ENCODE data around the gene ZRANB3. TPM values are rescaled to one million over a fixed set of nuclear protein-coding genes. Genes with fewer than 3 reads are reported as not detected.

Gene ZRANB3
- total RNA-seq, 1 donor from 2014 or later, result 7.0 TPM

DNA sequence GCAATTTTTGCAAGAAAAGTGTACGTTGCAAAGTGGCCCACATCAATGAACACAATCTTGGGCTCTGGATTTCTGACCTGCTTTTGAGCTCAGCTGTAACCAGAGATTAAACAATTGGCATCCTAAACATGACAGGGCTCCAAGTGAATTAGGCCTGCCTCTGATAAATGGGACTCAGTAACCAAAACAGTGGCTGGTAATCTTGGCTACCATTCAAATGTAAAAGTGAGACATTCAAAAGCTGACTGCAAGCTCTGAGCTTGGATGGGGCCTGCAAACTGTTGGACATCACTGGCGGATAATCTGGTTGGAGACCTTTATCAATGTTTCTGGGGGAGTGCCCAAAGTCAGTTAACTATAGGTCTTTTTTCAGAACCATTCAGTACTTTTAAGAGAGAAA is 318.3 kb downstream of the ZRANB3 start:
- intact Hi-C loops (cut with micrococcal nuclease), result no loop called here
- H3K4me1 Mint-ChIP-seq (ENCODE audit: low read depth), result no peaks in the 10 kb centered on the region
- no peak overlapping the region for H3K4me3 Mint-ChIP-seq (ENCODE audit: low read depth)
- no peak for DNase-seq (ENCODE audit: low spot score)
- H3K9me3 Mint-ChIP-seq, result no peaks in the 10 kb centered on the region
- no peaks in the 10 kb centered on the region for H3K36me3 Mint-ChIP-seq (ENCODE audit: low read depth)
- H3K27me3 Mint-ChIP-seq (ENCODE audit: low read depth), result no peaks in the 10 kb centered on the region
- no peak overlapping the region for H3K27ac Mint-ChIP-seq

DNA sequence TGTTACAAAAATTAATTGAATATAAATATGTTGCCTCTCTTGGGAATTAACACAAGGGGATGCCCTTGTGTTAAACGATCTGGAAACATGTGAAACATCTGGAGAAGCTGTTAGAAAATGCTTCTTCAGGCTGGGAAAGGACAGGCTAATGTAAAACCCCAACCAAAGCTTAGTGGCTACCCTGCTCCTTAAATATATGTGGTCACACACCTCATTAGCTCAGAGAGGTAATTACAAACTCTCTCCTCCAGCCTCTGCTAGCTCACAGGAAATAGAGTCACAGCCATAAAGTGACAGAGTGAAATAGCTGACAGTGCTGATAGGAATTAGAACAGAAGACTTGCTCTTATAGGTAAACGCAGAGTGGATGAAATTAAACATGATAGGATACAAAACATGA is 323.0 kb downstream of the ZRANB3 start:
- DNase-seq (ENCODE audit: low spot score), result no peak
- intact Hi-C loops (cut with micrococcal nuclease), result no loop called here
- H3K27me3 Mint-ChIP-seq (ENCODE audit: low read depth), result no peaks in the 10 kb centered on the region
- no peak overlapping the region for H3K4me3 Mint-ChIP-seq (ENCODE audit: low read depth)
- H3K9me3 Mint-ChIP-seq, result no peaks in the 10 kb centered on the region
- H3K36me3 Mint-ChIP-seq (ENCODE audit: low read depth), result no peaks in the 10 kb centered on the region
- H3K27ac Mint-ChIP-seq, result no peak overlapping the region
- no peaks in the 10 kb centered on the region for H3K4me1 Mint-ChIP-seq (ENCODE audit: low read depth)

DNA sequence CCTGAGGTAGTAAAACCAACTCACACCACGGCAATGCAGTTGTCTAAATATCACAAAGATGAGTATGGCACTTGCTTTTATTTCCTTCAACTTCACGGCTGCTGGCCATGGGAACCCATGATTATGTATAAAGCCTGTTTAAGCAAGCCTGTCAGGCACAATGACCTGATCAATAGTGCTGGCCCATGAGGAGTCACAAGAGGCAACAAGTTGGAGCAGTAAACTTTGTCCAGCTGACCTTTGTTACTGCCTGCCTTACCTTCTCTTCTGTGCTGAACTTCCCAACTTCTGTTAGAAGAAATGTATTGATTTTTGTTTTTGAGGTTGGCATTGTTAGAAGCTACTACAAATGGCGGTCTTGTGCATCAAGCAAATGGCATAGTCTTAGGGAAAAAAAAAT is 327.1 kb downstream of the ZRANB3 start:
- DNase-seq (ENCODE audit: low spot score), result no peak

DNA sequence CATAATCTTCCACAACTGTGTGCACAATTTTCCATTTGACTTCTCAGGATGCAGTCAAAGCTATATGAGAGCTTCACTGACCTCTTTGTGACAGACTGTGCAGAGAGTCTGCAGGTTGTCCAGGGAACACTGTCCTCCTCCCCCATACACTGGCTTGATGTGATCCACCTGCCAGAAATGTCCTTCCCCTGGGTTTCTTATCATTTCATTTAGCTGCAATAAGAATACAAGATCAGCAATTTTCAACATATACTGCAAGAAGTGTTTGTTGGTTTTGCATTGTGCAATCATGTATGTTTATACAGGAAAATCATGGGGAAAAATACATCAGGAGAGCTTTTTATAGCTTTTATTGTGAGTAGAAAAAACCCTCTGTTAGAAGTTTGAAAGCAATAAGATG is 328.3 kb downstream of the ZRANB3 start:
- intact Hi-C loops (cut with micrococcal nuclease), result no loop called here
- no peak for DNase-seq (ENCODE audit: low spot score)
- no peak overlapping the region for H3K27ac Mint-ChIP-seq
- no peaks in the 10 kb centered on the region for H3K9me3 Mint-ChIP-seq
- H3K36me3 Mint-ChIP-seq (ENCODE audit: low read depth), result no peaks in the 10 kb centered on the region
- H3K4me1 Mint-ChIP-seq (ENCODE audit: low read depth), result no peaks in the 10 kb centered on the region
- no peaks in the 10 kb centered on the region for H3K27me3 Mint-ChIP-seq (ENCODE audit: low read depth)
- H3K4me3 Mint-ChIP-seq (ENCODE audit: low read depth), result no peak overlapping the region

More for the DNA sequence above, 327.1 kb downstream of the ZRANB3 start:
- Mint-ChIP-seq H3K4me3 (ENCODE audit: low read depth) (no peak overlapping the region), H3K4me1 (ENCODE audit: low read depth) (no peaks in the 10 kb centered on the region), H3K36me3 (ENCODE audit: low read depth) (no peaks in the 10 kb centered on the region), H3K9me3 (no peaks in the 10 kb centered on the region), H3K27me3 (ENCODE audit: low read depth) (no peaks in the 10 kb centered on the region), H3K27ac (no peak overlapping the region)
- intact Hi-C loops (cut with micrococcal nuclease), result no loop called here

DNA sequence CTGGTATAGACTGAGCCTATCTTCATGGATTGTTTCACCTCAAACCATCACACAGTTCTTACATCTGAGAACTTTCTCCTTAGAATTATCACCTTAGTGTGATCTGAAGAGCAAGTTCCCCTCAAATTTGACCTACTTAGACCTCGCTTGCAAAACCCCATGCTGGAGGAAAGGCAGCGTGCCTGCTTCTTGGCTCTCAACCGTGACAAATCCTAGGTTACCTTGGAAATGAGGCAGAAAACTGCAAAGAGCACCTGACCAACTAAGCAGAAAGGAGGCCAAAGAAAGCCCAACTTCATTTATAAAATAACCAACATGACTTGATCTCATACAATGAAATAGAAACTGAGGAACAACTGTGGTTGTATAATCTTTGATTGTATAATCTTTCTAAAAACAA is 332.5 kb downstream of the ZRANB3 start:
- no peaks in the 10 kb centered on the region for H3K36me3 Mint-ChIP-seq (ENCODE audit: low read depth)
- H3K4me3 Mint-ChIP-seq (ENCODE audit: low read depth), result no peak overlapping the region
- no peaks in the 10 kb centered on the region for H3K4me1 Mint-ChIP-seq (ENCODE audit: low read depth)
- no peak for DNase-seq (ENCODE audit: low spot score)
- intact Hi-C loops (cut with micrococcal nuclease), result no loop called here
- H3K27ac Mint-ChIP-seq, result no peak overlapping the region
- H3K9me3 Mint-ChIP-seq, result no peaks in the 10 kb centered on the region
- H3K27me3 Mint-ChIP-seq (ENCODE audit: low read depth), result no peaks in the 10 kb centered on the region

DNA sequence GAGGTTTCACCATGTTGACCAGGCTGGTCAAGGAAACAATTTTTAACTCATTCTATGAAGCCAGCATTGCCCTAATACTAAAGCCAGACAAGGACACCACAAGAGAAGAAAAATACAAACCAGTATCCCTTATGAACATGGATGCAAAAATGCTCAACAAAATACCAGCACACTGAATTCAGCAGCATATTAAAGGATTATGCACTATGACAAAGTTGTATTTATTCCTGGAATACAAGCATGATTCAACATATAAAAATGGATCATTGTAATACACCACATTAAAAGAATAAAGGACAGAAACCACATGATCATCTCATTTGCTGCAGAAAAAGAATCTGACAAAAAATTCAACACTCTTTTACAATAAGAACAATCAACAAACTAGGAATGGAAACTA is 340.2 kb downstream of the ZRANB3 start:
- Mint-ChIP-seq H3K27ac (no peak overlapping the region), H3K27me3 (ENCODE audit: low read depth) (no peaks in the 10 kb centered on the region), H3K36me3 (ENCODE audit: low read depth) (peaks cover 3% of the 10 kb centered on the region), H3K9me3 (peaks cover 27% of the 10 kb centered on the region), H3K4me3 (ENCODE audit: low read depth) (no peak overlapping the region), H3K4me1 (ENCODE audit: low read depth) (no peaks in the 10 kb centered on the region)
- intact Hi-C loops (cut with micrococcal nuclease), result no loop called here
- no peak for DNase-seq (ENCODE audit: low spot score)

DNA sequence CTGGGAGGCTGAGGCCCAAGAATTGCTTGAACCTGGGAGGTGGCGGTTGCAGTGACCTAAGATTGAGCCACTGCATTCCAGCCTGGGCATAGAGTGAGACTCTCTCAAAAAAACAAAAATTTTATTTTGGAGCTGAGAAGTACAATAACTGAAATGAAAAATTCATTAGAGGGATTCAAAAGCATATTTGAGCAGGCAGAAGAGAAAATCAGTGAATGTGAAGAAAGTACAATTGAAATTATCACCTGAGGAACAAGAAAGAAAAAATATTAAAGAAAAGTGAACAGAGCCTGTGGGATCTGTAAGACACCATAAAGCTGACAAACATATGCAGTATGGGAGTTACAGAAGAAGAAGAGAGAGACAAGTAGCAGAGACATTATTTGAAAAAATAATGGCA is 341.9 kb downstream of the ZRANB3 start:
- no peak overlapping the region for H3K4me3 Mint-ChIP-seq (ENCODE audit: low read depth)
- H3K27me3 Mint-ChIP-seq (ENCODE audit: low read depth), result no peaks in the 10 kb centered on the region
- peaks cover 27% of the 10 kb centered on the region for H3K9me3 Mint-ChIP-seq
- peaks cover 3% of the 10 kb centered on the region for H3K36me3 Mint-ChIP-seq (ENCODE audit: low read depth)
- H3K4me1 Mint-ChIP-seq (ENCODE audit: low read depth), result no peaks in the 10 kb centered on the region
- DNase-seq (ENCODE audit: low spot score), result no peak
- H3K27ac Mint-ChIP-seq, result no peak overlapping the region
- intact Hi-C loops (cut with micrococcal nuclease), result no loop called here

DNA sequence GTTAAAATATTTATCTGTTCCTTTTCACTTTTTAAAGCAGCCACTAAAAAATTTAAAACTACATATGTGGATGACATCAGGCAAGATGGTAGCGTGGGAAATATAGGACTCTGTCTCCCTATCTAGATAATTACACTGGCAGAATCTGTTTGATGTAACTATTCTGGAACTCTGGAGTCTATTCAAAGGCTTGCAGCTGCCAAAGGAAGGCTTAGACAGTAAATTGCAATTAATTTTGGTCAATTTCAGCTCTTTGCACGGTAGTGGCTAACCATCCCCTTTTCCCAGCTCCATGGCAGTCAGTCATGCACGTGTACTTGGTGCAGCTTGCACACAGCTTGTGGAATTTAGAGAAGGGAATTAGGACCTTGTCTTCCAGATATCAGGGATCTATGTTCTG is 343.7 kb downstream of the ZRANB3 start:
- intact Hi-C loops (cut with micrococcal nuclease), result no loop called here
- Mint-ChIP-seq H3K27ac (no peak overlapping the region), H3K36me3 (ENCODE audit: low read depth) (peaks cover 3% of the 10 kb centered on the region), H3K9me3 (peaks cover 27% of the 10 kb centered on the region), H3K27me3 (ENCODE audit: low read depth) (no peaks in the 10 kb centered on the region), H3K4me1 (ENCODE audit: low read depth) (no peaks in the 10 kb centered on the region), H3K4me3 (ENCODE audit: low read depth) (no peak overlapping the region)
- no peak for DNase-seq (ENCODE audit: low spot score)

DNA sequence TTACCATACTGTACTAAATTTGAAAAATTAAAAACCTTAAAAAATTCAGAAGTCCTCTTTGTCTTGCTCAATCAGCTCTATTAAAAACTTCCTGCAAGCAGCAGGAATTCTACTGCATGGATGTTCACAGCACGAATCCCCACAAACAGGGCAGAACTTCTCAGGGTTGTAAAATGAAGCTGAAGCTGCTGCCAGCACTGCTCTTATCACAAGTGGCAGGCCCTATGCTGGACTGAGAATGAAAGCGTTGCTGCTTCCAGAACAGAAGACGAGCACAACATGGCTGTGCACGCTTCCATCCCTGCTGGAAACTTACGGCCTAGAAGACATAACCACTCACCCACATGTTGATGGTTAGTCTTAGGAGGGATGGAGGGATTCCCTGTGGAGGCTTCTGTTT is 345.0 kb downstream of the ZRANB3 start:
- Mint-ChIP-seq H3K9me3 (peaks cover 25% of the 10 kb centered on the region), H3K27ac (no peak overlapping the region), H3K27me3 (ENCODE audit: low read depth) (no peaks in the 10 kb centered on the region), H3K4me1 (ENCODE audit: low read depth) (no peaks in the 10 kb centered on the region), H3K36me3 (ENCODE audit: low read depth) (peaks cover 3% of the 10 kb centered on the region), H3K4me3 (ENCODE audit: low read depth) (no peak overlapping the region)
- intact Hi-C loops (cut with micrococcal nuclease), result no loop called here
- no peak for DNase-seq (ENCODE audit: low spot score)

DNA sequence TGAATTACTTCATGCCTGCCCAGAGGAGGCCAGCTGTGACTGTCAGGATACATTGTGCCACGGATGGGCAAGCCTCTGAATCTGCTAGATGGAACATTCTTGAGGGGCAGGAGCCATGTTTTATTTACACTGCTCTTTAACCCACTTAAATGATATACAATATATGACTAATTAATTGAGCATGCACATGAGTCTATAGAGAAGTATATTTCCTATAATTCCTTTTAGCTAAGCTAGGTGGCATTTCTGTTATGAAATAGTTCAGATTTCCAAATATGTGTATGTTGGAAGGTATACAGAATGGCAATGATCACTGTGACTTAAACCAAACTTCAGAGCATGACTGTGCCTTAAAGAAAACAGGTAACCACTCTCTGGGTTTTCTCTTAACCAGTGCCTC is 347.2 kb downstream of the ZRANB3 start:
- intact Hi-C loops (cut with micrococcal nuclease), result no loop called here
- H3K27ac Mint-ChIP-seq, result no peak overlapping the region
- no peaks in the 10 kb centered on the region for H3K4me1 Mint-ChIP-seq (ENCODE audit: low read depth)
- H3K9me3 Mint-ChIP-seq, result peaks cover 10% of the 10 kb centered on the region
- no peak for DNase-seq (ENCODE audit: low spot score)
- H3K4me3 Mint-ChIP-seq (ENCODE audit: low read depth), result no peak overlapping the region
- no peaks in the 10 kb centered on the region for H3K27me3 Mint-ChIP-seq (ENCODE audit: low read depth)
- no peaks in the 10 kb centered on the region for H3K36me3 Mint-ChIP-seq (ENCODE audit: low read depth)

DNA sequence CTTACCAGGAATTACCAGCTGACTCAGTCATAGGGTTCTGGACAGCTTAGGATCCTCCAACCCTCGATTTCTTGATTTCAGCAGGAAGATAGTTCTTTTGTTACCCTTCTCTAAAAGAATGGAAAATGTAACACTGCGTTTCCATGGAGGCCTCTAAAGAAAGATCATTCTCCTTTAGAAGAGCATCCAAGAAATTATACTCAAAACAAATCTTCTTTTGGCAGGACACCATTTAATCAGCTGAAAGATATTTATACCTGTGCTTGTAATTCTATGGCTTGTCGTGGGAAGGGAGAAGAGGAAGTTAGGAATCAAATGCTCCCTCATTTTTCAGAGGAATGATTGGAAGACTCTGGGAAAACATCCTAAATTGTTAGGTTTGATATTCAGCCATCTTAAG is 348.4 kb downstream of the ZRANB3 start:
- DNase-seq (ENCODE audit: low spot score), result no peak
- H3K4me3 Mint-ChIP-seq (ENCODE audit: low read depth), result no peak overlapping the region
- peaks cover 2% of the 10 kb centered on the region for H3K36me3 Mint-ChIP-seq (ENCODE audit: low read depth)
- H3K27ac Mint-ChIP-seq, result no peak overlapping the region
- no peaks in the 10 kb centered on the region for H3K4me1 Mint-ChIP-seq (ENCODE audit: low read depth)
- intact Hi-C loops (cut with micrococcal nuclease), result no loop called here
- H3K27me3 Mint-ChIP-seq (ENCODE audit: low read depth), result no peaks in the 10 kb centered on the region
- peaks cover 2% of the 10 kb centered on the region for H3K9me3 Mint-ChIP-seq

DNA sequence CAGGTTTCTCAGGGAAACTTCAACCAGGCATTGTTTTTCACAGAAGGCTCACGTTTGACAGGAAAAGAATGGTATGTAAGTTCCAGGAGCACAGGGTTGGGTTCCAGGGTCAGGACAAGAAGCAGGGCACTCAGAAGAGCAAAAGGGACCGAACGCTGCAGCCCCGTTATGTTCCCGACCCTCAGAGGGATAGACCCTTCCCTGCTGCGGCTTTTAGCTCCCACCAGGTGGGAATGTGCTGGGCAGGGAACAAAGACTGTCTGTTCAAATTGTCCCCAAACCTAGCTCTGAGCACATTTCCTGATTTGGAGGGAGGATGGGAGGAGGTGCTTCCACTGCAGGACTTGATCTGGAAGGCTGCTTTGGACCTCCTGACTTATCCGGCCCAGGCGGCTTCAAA is 348.8 kb downstream of the ZRANB3 start:
- Mint-ChIP-seq H3K4me1 (ENCODE audit: low read depth) (no peaks in the 10 kb centered on the region), H3K9me3 (peaks cover under 1% of the 10 kb centered on the region), H3K36me3 (ENCODE audit: low read depth) (peaks cover 4% of the 10 kb centered on the region), H3K27ac (no peak overlapping the region), H3K27me3 (ENCODE audit: low read depth) (no peaks in the 10 kb centered on the region), H3K4me3 (ENCODE audit: low read depth) (no peak overlapping the region)
- no peak for DNase-seq (ENCODE audit: low spot score)
- intact Hi-C loops (cut with micrococcal nuclease), result no loop called here

DNA sequence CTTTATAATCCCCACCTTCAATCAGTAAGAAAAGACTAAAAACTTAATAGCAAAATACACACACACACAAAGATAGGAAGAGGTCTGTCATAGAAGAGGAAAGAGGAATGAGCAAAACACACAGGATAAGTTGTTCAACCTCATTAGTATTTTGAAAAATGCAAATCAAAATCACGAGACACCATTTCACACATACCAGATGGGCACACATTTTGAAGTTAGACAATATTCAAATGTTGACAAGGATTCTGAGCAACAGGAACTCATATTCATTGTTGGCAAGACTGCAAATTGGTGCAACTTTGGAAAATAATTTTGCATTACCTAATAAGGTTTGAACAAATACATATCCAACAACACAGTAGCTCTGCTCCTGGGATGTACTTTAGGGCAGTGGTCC is 351.3 kb downstream of the ZRANB3 start:
- no peak overlapping the region for H3K27ac Mint-ChIP-seq
- no peak overlapping the region for H3K4me3 Mint-ChIP-seq (ENCODE audit: low read depth)
- DNase-seq (ENCODE audit: low spot score), result no peak
- no peaks in the 10 kb centered on the region for H3K4me1 Mint-ChIP-seq (ENCODE audit: low read depth)
- no peaks in the 10 kb centered on the region for H3K27me3 Mint-ChIP-seq (ENCODE audit: low read depth)
- peaks cover 23% of the 10 kb centered on the region for H3K36me3 Mint-ChIP-seq (ENCODE audit: low read depth)
- peaks cover 7% of the 10 kb centered on the region for H3K9me3 Mint-ChIP-seq
- intact Hi-C loops (cut with micrococcal nuclease), result no loop called here

DNA sequence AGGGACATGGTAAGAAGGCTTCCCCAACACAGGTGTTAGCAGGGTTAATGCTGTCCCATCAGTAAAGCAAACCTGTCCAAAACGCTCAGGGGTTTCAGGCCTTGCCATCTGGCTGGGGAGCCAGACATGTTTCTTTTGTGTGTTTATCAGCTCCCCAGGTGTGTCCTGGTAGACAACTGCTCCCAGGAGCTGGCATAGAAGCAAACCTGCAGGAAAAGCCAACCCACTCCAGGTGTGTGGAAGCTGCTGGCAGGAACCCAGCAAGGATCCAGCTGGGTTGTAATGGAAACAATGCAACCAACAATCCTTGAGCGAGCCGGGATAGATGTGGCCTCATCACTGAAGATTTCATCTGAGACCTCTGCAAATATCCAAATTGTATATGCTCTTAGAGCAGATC is 355.8 kb downstream of the ZRANB3 start:
- no peaks in the 10 kb centered on the region for H3K27me3 Mint-ChIP-seq (ENCODE audit: low read depth)
- H3K9me3 Mint-ChIP-seq, result peaks cover 7% of the 10 kb centered on the region
- DNase-seq (ENCODE audit: low spot score), result no peak
- no peak overlapping the region for H3K4me3 Mint-ChIP-seq (ENCODE audit: low read depth)
- no peak overlapping the region for H3K27ac Mint-ChIP-seq
- peaks cover 50% of the 10 kb centered on the region for H3K36me3 Mint-ChIP-seq (ENCODE audit: low read depth)
- intact Hi-C loops (cut with micrococcal nuclease), result no loop called here
- H3K4me1 Mint-ChIP-seq (ENCODE audit: low read depth), result peaks cover 4% of the 10 kb centered on the region
